ENCODE results near the gene TAF4.

The TAF4 gene

DNA sequence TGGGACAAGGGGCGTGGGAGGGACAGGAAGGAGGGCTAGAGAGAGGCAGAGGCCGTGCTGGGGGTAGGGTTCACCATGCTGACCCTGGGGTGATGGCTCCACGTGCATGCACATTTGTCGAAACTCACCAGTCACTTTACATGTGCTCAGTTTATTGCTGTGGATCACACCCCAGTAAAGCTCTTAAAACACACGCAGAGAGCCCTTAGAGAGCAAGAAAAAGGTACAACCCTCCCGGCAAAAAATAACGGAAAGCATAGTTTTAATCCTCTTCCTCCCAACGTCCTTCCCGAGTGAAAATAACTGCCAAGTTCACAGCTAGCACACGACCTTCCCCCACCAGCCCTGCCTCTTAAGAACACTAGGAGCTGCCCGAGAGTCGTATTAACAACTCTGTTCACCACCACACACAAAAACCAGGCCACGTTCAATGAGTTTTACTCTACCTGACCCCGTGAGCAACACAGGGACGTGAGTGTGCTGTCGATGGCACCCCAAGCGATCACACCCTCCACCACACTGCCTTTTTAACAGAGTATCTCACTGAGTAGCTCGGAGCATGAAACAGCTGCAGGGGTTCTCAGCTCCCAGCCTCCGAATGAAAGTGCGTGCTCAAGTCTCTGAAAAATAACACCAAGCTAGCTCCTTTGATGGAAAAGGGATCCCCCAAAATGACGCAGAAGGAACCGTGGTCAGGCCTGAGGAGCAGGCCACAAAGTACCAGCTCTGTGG, 39.7 kb downstream of the TAF4 start:
- Histone ChIP-seq H3K4me2 (ENCODE audit: low read depth, low read length, poor library complexity, severe bottlenecking) (no peak overlapping the region), H3K4me3 (ENCODE audit: insufficient read depth, low read length, poor library complexity, severe bottlenecking) (no peak overlapping the region), H4K20me1 (ENCODE audit: low read depth, low read length) (no peaks in the 10 kb centered on the region), H3K36me3 (ENCODE audit: low read length) (no peaks in the 10 kb centered on the region), H3K9me2 (replicated peaks; ENCODE audit: insufficient read depth, low read length) (no peaks in the 10 kb centered on the region), H3K27me3 (ENCODE audit: low read length) (no peaks in the 10 kb centered on the region), H3K27ac (ENCODE audit: low read depth, low read length) (no peak overlapping the region), H2AFZ (ENCODE audit: low read depth, low read length, severe bottlenecking) (no peak overlapping the region), H3K79me2 (ENCODE audit: insufficient read depth, low read length) (peaks cover 75% of the 10 kb centered on the region), H3F3A (ENCODE audit: insufficient read depth) (0 out of 2 replicates have a peak, but pooled peaks cover 5% of the 10 kb centered on the region), H3K9ac (ENCODE audit: low read length) (no peak overlapping the region), H3K9me3 (ENCODE audit: insufficient read depth, low read length) (no peaks in the 10 kb centered on the region)
- no peak for TF ChIP-seq EZH2phosphoT487 (conservative IDR thresholded peaks at IDR 0.05; ENCODE audit: low read length)
- TF ChIP-seq, protein P1, sequence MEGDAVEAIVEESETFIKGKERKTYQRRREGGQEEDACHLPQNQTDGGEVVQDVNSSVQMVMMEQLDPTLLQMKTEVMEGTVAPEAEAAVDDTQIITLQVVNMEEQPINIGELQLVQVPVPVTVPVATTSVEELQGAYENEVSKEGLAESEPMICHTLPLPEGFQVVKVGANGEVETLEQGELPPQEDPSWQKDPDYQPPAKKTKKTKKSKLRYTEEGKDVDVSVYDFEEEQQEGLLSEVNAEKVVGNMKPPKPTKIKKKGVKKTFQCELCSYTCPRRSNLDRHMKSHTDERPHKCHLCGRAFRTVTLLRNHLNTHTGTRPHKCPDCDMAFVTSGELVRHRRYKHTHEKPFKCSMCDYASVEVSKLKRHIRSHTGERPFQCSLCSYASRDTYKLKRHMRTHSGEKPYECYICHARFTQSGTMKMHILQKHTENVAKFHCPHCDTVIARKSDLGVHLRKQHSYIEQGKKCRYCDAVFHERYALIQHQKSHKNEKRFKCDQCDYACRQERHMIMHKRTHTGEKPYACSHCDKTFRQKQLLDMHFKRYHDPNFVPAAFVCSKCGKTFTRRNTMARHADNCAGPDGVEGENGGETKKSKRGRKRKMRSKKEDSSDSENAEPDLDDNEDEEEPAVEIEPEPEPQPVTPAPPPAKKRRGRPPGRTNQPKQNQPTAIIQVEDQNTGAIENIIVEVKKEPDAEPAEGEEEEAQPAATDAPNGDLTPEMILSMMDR (IDR thresholded peaks at IDR 0.05; ENCODE audit: insufficient read depth, low read length, poor library complexity, severe bottlenecking): no peak

DNA sequence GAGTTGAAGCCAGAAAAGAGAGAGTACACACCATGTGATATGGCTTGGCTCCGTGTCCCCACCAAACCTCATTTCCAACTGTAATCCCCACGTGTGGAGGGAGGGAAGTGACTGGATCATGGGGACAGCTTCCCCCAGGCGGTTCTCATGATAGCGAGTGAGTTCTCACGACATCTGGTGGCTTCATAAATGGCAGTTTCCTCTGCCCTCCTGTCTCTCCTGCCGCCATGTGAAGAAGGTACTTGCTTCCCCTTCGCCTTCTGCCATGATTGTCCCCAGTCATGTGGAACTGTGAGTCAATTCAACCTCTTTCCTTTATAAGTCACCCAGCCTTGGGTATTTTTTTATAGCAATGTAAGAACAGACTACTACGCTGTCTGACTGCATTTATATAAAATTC, 40.3 kb downstream of the TAF4 start:
- Histone ChIP-seq H3F3A (ENCODE audit: insufficient read depth) (0 out of 2 replicates have a peak, but pooled peaks cover under 1% of the 10 kb centered on the region), H3K9ac (ENCODE audit: low read length) (no peak overlapping the region), H3K9me3 (ENCODE audit: insufficient read depth, low read length) (no peaks in the 10 kb centered on the region), H3K27ac (ENCODE audit: low read depth, low read length) (no peak overlapping the region), H3K27me3 (ENCODE audit: low read length) (no peaks in the 10 kb centered on the region), H3K36me3 (ENCODE audit: low read length) (no peaks in the 10 kb centered on the region), H3K4me3 (ENCODE audit: insufficient read depth, low read length, poor library complexity, severe bottlenecking) (no peak overlapping the region), H2AFZ (ENCODE audit: low read depth, low read length, severe bottlenecking) (no peak overlapping the region), H3K79me2 (ENCODE audit: insufficient read depth, low read length) (peaks cover 77% of the 10 kb centered on the region), H3K9me2 (replicated peaks; ENCODE audit: insufficient read depth, low read length) (no peaks in the 10 kb centered on the region), H3K4me2 (ENCODE audit: low read depth, low read length, poor library complexity, severe bottlenecking) (no peak overlapping the region), H4K20me1 (ENCODE audit: low read depth, low read length) (no peaks in the 10 kb centered on the region)
- TF ChIP-seq, protein P1 (IDR thresholded peaks at IDR 0.05; ENCODE audit: insufficient read depth, low read length, poor library complexity, severe bottlenecking): no peak
- no peak for TF ChIP-seq EZH2phosphoT487 (conservative IDR thresholded peaks at IDR 0.05; ENCODE audit: low read length)

DNA sequence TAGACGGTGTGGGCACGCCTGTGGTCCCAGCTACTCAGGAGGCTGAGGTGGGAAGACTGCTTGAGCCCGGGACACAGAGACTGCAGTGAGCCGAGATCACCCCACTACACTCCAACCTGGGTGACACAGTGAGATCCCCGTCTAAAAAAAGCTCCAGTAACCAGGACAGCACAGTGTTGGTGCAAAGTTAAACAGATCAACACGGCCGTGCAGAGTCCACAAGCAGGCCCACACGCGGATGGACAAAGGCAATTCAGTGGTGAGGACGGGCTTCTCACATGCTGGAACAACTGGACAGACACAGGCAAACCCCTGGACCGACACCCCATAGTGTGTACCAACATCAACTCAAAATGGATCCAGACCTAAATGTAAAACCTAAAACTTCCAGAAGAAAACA, 41.7 kb downstream of the TAF4 start:
- Histone ChIP-seq H3K79me2 (ENCODE audit: insufficient read depth, low read length) (peaks cover 77% of the 10 kb centered on the region), H3K4me3 (ENCODE audit: insufficient read depth, low read length, poor library complexity, severe bottlenecking) (no peak overlapping the region), H3K9ac (ENCODE audit: low read length) (no peak overlapping the region), H3K27me3 (ENCODE audit: low read length) (no peaks in the 10 kb centered on the region), H3K9me3 (ENCODE audit: insufficient read depth, low read length) (no peaks in the 10 kb centered on the region), H3K9me2 (replicated peaks; ENCODE audit: insufficient read depth, low read length) (no peaks in the 10 kb centered on the region), H4K20me1 (ENCODE audit: low read depth, low read length) (no peaks in the 10 kb centered on the region), H3K27ac (ENCODE audit: low read depth, low read length) (no peak overlapping the region), H2AFZ (ENCODE audit: low read depth, low read length, severe bottlenecking) (no peak overlapping the region), H3K4me2 (ENCODE audit: low read depth, low read length, poor library complexity, severe bottlenecking) (no peak overlapping the region), H3F3A (ENCODE audit: insufficient read depth) (no peaks in the 10 kb centered on the region), H3K36me3 (ENCODE audit: low read length) (no peaks in the 10 kb centered on the region)
- TF ChIP-seq, protein P1 (IDR thresholded peaks at IDR 0.05; ENCODE audit: insufficient read depth, low read length, poor library complexity, severe bottlenecking): no peak
- no peak for TF ChIP-seq EZH2phosphoT487 (conservative IDR thresholded peaks at IDR 0.05; ENCODE audit: low read length)
